H9 (cell line): Measurements from ENCODE around the gene DTNB. TPM values are rescaled to one million over a fixed set of nuclear protein-coding genes. Genes with fewer than 3 reads are reported as not detected.
"Not testable (repeated sequence)": the region's sequence is repeated elsewhere in the genome, so short reads cannot be mapped to it uniquely, and the experiment has no call there.

Experiments
- DNase-seq: peaks from one replicate; pipeline ENCODE4 v3.0.0-alpha.2; 2017
- H2AFZ ChIP-seq: one replicate; pipeline ENCODE4 v1.6.1; 2013; ENCODE audit warnings: mild to moderate bottlenecking, low read length, control low read depth, moderate library complexity
- H2AK5ac ChIP-seq: 2 replicates; pipeline ENCODE4 v1.6.1; 2013; ENCODE audit warnings: low read length, control low read depth, mixed read lengths; ENCODE audit not compliant: insufficient read length
- H2BK120ac ChIP-seq: one replicate; pipeline ENCODE4 v1.6.1; 2013; ENCODE audit warnings: low read depth, mild to moderate bottlenecking, low read length, control low read depth, inconsistent platforms; ENCODE audit not compliant: poor library complexity, severe bottlenecking
- H2BK12ac ChIP-seq: 2 replicates; pipeline ENCODE4 v1.6.1; 2013; ENCODE audit warnings: low read length, control low read depth, mixed read lengths, low read depth; ENCODE audit not compliant: insufficient read length
- H2BK15ac ChIP-seq: 2 replicates; pipeline ENCODE4 v1.6.1; 2013; ENCODE audit warnings: low read depth, low read length, control low read depth
- H2BK20ac ChIP-seq: one replicate; pipeline ENCODE4 v1.6.1; 2013; ENCODE audit warnings: low read depth, mild to moderate bottlenecking, low read length, control low read depth, inconsistent platforms; ENCODE audit not compliant: poor library complexity, severe bottlenecking
- H2BK5ac ChIP-seq: 2 replicates; pipeline ENCODE4 v1.6.1; 2013; ENCODE audit warnings: low read length, control low read depth, mixed read lengths; ENCODE audit not compliant: insufficient read length
- H3K14ac ChIP-seq: 2 replicates; pipeline ENCODE4 v1.6.1; 2013; ENCODE audit warnings: low read length, control low read depth; ENCODE audit not compliant: insufficient read depth
- H3K18ac ChIP-seq: 2 replicates; pipeline ENCODE4 v1.6.1; 2013; ENCODE audit warnings: low read depth, mild to moderate bottlenecking, mixed read lengths, low read length, control low read depth; ENCODE audit not compliant: insufficient read length
- H3K23ac ChIP-seq: 2 replicates; pipeline ENCODE4 v1.6.1; 2013; ENCODE audit warnings: low read length, control low read depth, mixed read lengths, low read depth; ENCODE audit not compliant: insufficient read length
- H3K23me2 ChIP-seq: 2 replicates; pipeline ENCODE4 v1.6.1; 2013; ENCODE audit warnings: low read depth, mild to moderate bottlenecking, mixed read lengths, low read length, control low read depth; ENCODE audit not compliant: insufficient read length, poor library complexity, severe bottlenecking
- H3K27ac ChIP-seq: 2 replicates; pipeline ENCODE4 v1.5.1; 2013; ENCODE audit warnings: low read length, control low read depth, mixed read lengths, low read depth; ENCODE audit not compliant: insufficient read length
- H3K27me3 ChIP-seq: 2 replicates; pipeline ENCODE4 v1.6.1; 2013; ENCODE audit warnings: low read length, control low read depth, inconsistent platforms; ENCODE audit not compliant: insufficient read depth
- H3K4ac ChIP-seq: 2 replicates; pipeline ENCODE4 v1.6.1; 2013; ENCODE audit warnings: low read depth, mild to moderate bottlenecking, control low read depth, inconsistent platforms, low read length, moderate library complexity
- H3K4me1 ChIP-seq: 2 replicates; pipeline ENCODE4 v1.6.1; 2013; ENCODE audit warnings: low read length, control low read depth, inconsistent platforms; ENCODE audit not compliant: insufficient read depth
- H3K4me2 ChIP-seq: 2 replicates; pipeline ENCODE4 v1.6.1; 2013; ENCODE audit warnings: low read length, control low read depth, mixed read lengths; ENCODE audit not compliant: insufficient read length, insufficient read depth
- H3K56ac ChIP-seq: 2 replicates; pipeline ENCODE4 v1.6.1; 2013; ENCODE audit warnings: low read depth, mild to moderate bottlenecking, mixed read lengths, low read length, control low read depth; ENCODE audit not compliant: insufficient read length
- H3K79me1 ChIP-seq: 2 replicates; pipeline ENCODE4 v1.6.1; 2013; ENCODE audit warnings: low read depth, mild to moderate bottlenecking, moderate library complexity, low read length, control low read depth, inconsistent platforms; ENCODE audit not compliant: insufficient read depth, poor library complexity, severe bottlenecking
- H3K79me2 ChIP-seq: 2 replicates; pipeline ENCODE4 v1.6.1; 2013; ENCODE audit warnings: low read length, control low read depth, inconsistent platforms; ENCODE audit not compliant: insufficient read depth
- H3K9ac ChIP-seq: 2 replicates; pipeline ENCODE4 v1.6.1; 2013; ENCODE audit warnings: low read length, control low read depth, mixed read lengths; ENCODE audit not compliant: insufficient read length; ENCODE audit errors: extremely low read depth
- H3K9me3 ChIP-seq: one replicate; pipeline ENCODE4 v1.6.1; 2013; ENCODE audit warnings: low read depth, low read length, inconsistent platforms; ENCODE audit not compliant: control insufficient read depth
- H3T11ph ChIP-seq: one replicate; pipeline ENCODE4 v1.6.1; 2013; ENCODE audit warnings: mild to moderate bottlenecking, low read length, control low read depth, inconsistent platforms
- H4K20me1 ChIP-seq: one replicate; pipeline ENCODE4 v1.6.1; 2013; ENCODE audit not compliant: control insufficient read depth, insufficient read length, insufficient read depth
- H4K5ac ChIP-seq: 2 replicates; pipeline ENCODE4 v1.6.1; 2013; ENCODE audit warnings: low read depth, mild to moderate bottlenecking, mixed read lengths, low read length, control low read depth; ENCODE audit not compliant: insufficient read length
- H4K8ac ChIP-seq: replicated peaks from 2 replicates; pipeline ENCODE4 v1.6.1; 2013; ENCODE audit warnings: low read length, control low read depth, mixed read lengths, low read depth; ENCODE audit not compliant: insufficient read length
- H4K91ac ChIP-seq: 2 replicates; pipeline ENCODE4 v1.6.1; 2013; ENCODE audit warnings: low read depth, mild to moderate bottlenecking, moderate library complexity, mixed read lengths, low read length, control low read depth; ENCODE audit not compliant: insufficient read length
- H3K27ac Mint-ChIP-seq, 3 experiments: 2 replicates in 2 of 3; 3 replicates in 1 of 3; pipeline ENCODE4 v1.8.0; 2020 to 2021; ENCODE audit warnings: mixed read lengths in 3 of 3, mild to moderate bottlenecking in 1 of 3, moderate library complexity in 1 of 3
- H3K27me3 Mint-ChIP-seq: 2 replicates; pipeline ENCODE4 v1.8.0; 2021; ENCODE audit warnings: low read depth, mild to moderate bottlenecking, moderate library complexity, mixed read lengths
- H3K36me3 Mint-ChIP-seq, 3 experiments: 2 replicates in 2 of 3; 3 replicates in 1 of 3; pipeline ENCODE4 v1.8.0; 2020 to 2021; ENCODE audit warnings: low read depth in 3 of 3, mixed read lengths in 3 of 3; ENCODE audit not compliant: insufficient read depth in 1 of 3
- H3K4me1 Mint-ChIP-seq, 2 experiments: 2 replicates each; pipeline ENCODE4 v1.8.0; 2020; ENCODE audit warnings: mixed read lengths in 2 of 2
- H3K4me3 Mint-ChIP-seq, 2 experiments: 2 replicates in 1 of 2; 3 replicates in 1 of 2; pipeline ENCODE4 v1.8.0; 2020 to 2021; ENCODE audit warnings: mild to moderate bottlenecking in 2 of 2, mixed read lengths in 2 of 2, moderate library complexity in 1 of 2
- H3K9me3 Mint-ChIP-seq, 2 experiments: 2 replicates in 1 of 2; 3 replicates in 1 of 2; pipeline ENCODE4 v1.8.0; 2020; ENCODE audit warnings: mild to moderate bottlenecking in 2 of 2, mixed read lengths in 2 of 2, moderate library complexity in 1 of 2
- CTCF ChIP-seq: fragments of 200-600 bp; sonication (generic); conservative IDR thresholded peaks from 3 replicates; pipeline ENCODE4 v1.8.0; 2021; ENCODE audit warnings: antibody characterized with exemption, mild to moderate bottlenecking
- WGBS: extraction: QIAGEN DNeasy Blood & Tissue Kit; methylation state at CpG from one replicate; pipeline ENCODE4 v1.1.7; 2013; ENCODE audit warnings: missing lambda C conversion rate, low lambda C conversion rate, mixed read lengths; ENCODE audit not compliant: insufficient read length; ENCODE audit errors: extremely low coverage; 5-methylcytosine and 5-hydroxymethylcytosine counted together
- total RNA-seq: library from RNA; stranded (reverse); gene quantifications from 2 replicates; pipeline ENCODE4 v1.2.1, GENCODE V29; 2021

DTNB gene
- total RNA-seq, 1 experiment from 2014 or later, result 26.7 TPM

DNA sequence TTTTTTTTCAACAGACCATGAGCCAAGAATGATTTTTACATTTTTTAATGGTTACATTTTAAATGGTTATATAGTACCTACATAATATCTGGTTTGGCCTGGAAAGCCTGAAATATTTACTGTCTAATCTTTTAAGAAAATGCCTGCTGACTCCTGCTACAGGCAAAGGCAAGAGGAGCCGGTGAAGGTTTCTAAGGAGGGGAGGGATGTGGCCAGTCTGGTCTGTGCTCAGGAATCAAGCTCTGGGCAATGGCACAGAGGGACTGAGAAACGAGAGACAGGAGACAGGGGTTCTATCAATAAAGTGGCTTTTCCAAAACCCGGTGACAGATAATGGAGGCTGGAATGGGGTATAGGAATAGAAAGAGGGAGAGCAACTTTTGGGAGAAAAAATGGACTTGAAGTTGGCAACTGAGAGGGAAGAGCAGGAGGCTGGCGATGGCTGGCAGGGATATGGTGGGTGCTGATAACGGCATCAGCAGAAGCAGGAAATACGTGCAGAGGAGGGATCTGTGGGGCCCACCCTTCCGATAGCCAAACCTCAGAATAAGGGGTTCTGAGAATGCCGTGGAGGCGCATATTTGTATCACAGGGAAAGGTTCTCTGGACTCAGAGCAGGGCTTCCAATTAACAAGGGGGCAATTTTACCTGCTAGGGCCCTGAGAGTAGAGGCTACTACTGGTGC, 267.6 kb downstream of the DTNB start:
- Histone ChIP-seq H2BK15ac (no peak overlapping the region), H3K23ac (no peak overlapping the region)

DNA sequence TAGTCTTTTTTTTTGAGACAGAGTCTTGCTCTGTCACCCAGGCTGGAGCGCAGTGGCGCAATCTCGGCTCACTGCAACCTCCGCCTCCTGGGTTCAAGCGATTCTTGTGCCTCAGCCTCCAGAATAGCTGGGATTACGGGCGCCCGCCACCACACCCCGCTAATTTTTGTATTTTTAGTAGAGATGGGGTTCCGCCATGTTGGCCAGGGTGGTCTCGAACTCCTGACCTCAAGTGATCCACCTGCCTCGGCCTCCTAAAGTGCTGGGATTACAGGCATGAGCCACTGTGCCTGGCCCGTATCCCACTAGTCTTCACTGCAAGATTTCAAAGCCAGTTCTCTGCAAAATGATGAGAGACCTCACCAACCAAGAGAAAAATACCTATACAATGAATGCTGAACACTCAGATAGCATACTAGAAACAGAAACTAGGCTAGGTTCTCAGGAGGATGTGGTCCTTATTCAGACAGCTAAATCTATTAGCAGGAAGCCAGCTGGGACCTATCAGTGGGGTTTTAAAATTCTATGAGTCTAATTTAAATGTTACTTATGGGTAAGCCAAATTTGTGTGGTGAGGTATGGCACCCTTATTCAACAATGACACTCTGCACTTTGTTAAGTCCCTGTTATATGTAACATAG, 270.1 kb downstream of the DTNB start:
- H2BK12ac ChIP-seq, H3K4me2 ChIP-seq, H4K91ac ChIP-seq, H3K9ac ChIP-seq, H3K27me3 ChIP-seq, H3K56ac ChIP-seq, H2AK5ac ChIP-seq, H3K18ac ChIP-seq, H2BK15ac ChIP-seq, H3T11ph ChIP-seq, H4K5ac ChIP-seq, H3K27ac Mint-ChIP-seq, H2BK120ac ChIP-seq, H3K79me1 ChIP-seq, DNase-seq, H4K8ac ChIP-seq, H3K23me2 ChIP-seq, H3K23ac ChIP-seq, H4K20me1 ChIP-seq, H3K36me3 Mint-ChIP-seq, H3K4me3 Mint-ChIP-seq, H3K4ac ChIP-seq, H3K79me2 ChIP-seq, H3K9me3 ChIP-seq, H3K27me3 Mint-ChIP-seq, H3K9me3 Mint-ChIP-seq, H3K14ac ChIP-seq, H2AFZ ChIP-seq, H3K4me1 ChIP-seq, H3K27ac ChIP-seq, H2BK5ac ChIP-seq, H2BK20ac ChIP-seq: not testable (repeated sequence)
- peaks cover 10 to 13% of the 10 kb centered on the region in 2 experiments for H3K4me1 Mint-ChIP-seq
- no CpG with 5 or more reads among the region's 13 CpGs for WGBS

More for the DNA sequence above, 267.6 kb downstream of the DTNB start:
- no peak overlapping the region for H3K4ac ChIP-seq
- H3K9ac ChIP-seq, result no peak overlapping the region
- Mint-ChIP-seq H3K4me1 (peaks cover 5% of the 10 kb centered on the region in 2 experiments), H3K27me3 (no peaks in the 10 kb centered on the region), H3K27ac (no peak overlapping the region), H3K4me3 (no peak overlapping the region), H3K36me3 (no peaks in the 10 kb centered on the region; a peak in 1 of 7 replicates), H3K9me3 (no peaks in the 10 kb centered on the region)
- H3K79me1 ChIP-seq, result no peaks in the 10 kb centered on the region
- no peak overlapping the region for H3K18ac ChIP-seq
- H3K27me3 ChIP-seq, result no peaks in the 10 kb centered on the region
- H4K8ac ChIP-seq, result no peak overlapping the region
- no peak overlapping the region for H2BK120ac ChIP-seq
- H3K14ac ChIP-seq, result no peak overlapping the region
- no CpG with 5 or more reads among the region's 9 CpGs for WGBS
- no peak for DNase-seq
- H3K79me2 ChIP-seq, result no peaks in the 10 kb centered on the region
- no peak overlapping the region for H4K91ac ChIP-seq
- H4K5ac ChIP-seq, result no peak overlapping the region
- no peak overlapping the region for H3K27ac ChIP-seq
- no peaks in the 10 kb centered on the region for H3K23me2 ChIP-seq
- no peak overlapping the region for H2BK5ac ChIP-seq
- H4K20me1 ChIP-seq, result no peaks in the 10 kb centered on the region
- no peak for TF ChIP-seq CTCF
- H2AK5ac ChIP-seq, result no peak overlapping the region
- H3K4me1 ChIP-seq, result no peaks in the 10 kb centered on the region
- no peak overlapping the region for H3T11ph ChIP-seq
- no peak overlapping the region for H2BK20ac ChIP-seq
- no peak overlapping the region for H2AFZ ChIP-seq
- no peaks in the 10 kb centered on the region for H3K9me3 ChIP-seq
- H3K4me2 ChIP-seq, result no peak overlapping the region
- no peak overlapping the region for H3K56ac ChIP-seq
- no peak overlapping the region for H2BK12ac ChIP-seq
